GM19240 (cell line): ENCODE results near the gene HDGFL1.

Experiments used
- DNase-seq: peaks from one replicate; pipeline ENCODE4 v3.0.0; 2011; ENCODE audit warnings: low spot score; ENCODE audit not compliant: insufficient read length

The HDGFL1 gene

DNA sequence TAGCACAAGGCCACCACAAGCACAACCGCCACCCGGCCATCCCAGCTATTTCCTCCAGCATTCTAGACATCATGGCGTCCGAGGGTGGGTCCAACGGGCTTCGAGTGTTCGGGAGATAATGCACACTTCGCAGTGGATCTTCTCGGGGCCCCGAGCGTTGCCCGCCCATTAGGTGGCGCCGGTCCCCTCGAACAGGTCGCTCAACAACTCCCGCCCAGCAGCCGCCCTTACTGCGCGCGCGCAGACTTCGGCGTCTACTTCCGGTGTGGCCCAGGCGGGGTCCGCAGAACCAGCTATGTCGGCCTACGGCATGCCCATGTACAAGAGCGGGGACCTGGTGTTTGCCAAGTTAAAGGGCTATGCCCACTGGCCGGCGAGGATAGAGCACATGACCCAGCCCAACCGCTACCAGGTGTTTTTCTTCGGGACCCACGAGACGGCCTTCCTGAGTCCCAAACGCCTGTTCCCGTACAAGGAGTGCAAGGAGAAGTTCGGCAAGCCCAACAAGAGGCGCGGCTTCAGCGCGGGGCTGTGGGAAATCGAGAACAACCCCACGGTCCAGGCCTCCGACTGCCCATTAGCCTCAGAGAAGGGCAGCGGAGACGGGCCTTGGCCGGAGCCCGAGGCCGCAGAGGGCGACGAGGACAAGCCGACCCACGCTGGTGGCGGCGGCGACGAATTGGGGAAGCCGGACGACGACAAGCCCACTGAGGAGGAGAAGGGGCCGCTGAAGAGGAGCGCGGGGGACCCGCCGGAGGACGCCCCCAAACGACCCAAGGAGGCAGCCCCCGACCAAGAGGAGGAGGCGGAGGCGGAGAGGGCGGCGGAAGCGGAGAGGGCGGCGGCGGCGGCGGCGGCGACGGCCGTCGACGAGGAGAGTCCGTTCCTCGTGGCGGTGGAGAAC is at the start of gene HDGFL1:
TSS of gene HDGFL1 (plus strand) at position 286 of the 904 bp plus-strand sequence. CDS start at position 296, 10 bp downstream.
- DNase-seq = no peak

DNA sequence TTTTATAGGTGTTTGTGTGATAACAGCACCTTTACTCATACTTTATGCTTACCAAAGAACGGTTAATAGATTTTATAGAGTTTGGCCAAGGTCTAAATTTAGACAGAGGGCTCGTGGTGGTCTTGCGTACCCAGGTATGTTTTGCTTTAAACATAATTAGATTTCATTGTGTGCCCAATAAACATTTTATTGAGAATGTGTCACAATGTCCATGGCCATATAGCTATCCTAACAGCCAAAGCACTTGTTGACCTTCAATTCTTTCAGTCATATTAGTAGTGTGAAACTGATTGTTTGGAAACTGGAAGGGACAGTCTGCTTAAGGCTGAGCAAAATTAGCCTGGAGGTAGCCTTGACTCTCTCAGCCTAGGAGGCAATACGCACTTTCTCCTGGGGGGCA is 48.3 kb upstream of the HDGFL1 start:
- no peak for DNase-seq

DNA sequence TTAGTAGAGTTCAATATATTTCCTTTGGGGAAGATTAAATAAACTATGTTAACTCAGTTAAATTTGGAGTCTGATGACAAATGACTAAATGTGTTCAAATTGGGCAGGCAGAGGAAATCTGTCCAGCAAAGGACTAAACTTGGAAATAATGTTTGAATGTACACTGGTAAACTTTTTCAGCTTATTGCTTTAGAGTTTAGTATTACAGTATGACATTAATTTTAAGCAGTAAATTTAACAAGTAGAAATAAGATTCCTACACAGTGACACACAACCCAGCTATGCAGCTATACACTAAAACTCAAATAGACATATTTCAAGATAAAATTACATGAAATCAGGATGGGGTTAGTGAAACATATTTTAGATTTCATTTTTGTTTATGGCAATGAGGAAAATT is 42.6 kb upstream of the HDGFL1 start:
- DNase-seq = no peak

DNA sequence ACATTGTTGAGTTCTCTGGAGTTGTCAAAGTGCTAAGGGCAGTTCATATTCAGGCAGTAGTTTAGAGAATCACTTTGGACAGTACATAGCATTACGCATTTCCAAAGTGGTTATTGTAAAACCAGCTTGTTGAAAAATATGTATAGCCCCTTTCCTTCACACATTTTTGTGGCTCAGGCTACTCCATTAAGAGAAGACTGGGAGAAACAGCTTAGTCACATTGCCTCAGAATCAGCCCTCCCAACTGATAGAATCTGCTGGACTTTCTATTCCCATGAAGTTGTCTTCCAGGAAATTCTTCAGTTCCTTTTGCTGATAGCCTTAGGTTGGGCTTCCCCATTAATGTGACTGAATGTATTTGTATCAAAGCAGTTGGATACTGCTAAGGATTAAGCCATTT is 39.5 kb upstream of the HDGFL1 start:
- no peak for DNase-seq

DNA sequence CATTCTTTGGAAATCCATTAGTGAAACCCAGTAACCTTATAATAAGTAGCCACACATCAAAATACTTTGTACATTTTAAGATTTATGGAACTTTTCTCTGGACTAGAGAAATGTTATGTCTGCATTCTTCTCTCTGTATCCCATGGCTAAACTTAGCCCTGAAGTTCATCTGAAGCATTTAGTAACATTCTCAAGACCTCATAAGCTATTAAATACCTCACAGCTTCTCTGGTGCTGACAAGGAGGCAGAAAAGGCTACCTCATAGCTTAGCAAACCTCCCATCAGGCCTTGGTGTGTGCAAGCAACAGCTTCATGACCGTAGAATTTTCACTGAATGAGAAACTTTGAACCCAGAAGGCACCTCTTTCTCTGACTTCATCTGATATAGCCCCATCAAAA is 38.9 kb upstream of the HDGFL1 start:
- DNase-seq = no peak

DNA sequence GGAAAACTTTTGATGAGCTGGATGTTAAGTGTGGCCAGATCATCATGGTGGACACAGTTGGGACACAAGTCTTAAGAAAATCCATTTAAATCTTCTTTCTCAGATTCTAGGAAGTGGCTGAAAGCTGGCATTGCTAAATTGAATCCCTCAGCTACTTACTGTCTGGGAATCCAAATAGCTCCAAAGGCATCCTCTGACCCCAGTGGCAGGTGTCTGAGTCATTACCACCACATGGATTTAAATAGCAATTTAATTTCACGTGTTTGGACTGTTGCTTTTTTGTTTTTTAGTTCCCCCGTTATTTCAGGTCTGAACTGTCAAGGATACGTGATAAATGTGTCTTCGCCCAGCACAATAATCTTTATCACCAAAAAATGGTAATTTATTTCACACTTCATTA is 33.2 kb upstream of the HDGFL1 start:
- no peak for DNase-seq

DNA sequence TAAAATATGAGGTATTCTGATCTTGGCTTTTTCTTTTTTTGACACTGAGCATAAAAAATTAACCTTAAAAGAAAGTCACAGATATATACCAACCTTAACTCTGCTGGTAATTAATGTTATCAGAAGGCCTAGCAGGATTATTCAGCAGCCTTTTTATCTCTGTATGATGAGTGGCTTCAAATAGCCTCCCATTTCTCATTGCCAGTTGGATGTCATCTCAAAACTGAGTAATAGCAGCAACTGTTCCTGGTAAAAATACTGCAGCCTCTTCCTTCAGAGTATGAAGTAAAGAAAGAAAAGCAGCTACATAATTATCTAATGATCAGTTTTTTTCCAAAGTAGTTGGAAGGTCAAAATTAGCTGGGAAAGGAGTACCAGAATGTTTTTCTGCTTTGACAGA is 24.9 kb upstream of the HDGFL1 start:
- DNase-seq = no peak

DNA sequence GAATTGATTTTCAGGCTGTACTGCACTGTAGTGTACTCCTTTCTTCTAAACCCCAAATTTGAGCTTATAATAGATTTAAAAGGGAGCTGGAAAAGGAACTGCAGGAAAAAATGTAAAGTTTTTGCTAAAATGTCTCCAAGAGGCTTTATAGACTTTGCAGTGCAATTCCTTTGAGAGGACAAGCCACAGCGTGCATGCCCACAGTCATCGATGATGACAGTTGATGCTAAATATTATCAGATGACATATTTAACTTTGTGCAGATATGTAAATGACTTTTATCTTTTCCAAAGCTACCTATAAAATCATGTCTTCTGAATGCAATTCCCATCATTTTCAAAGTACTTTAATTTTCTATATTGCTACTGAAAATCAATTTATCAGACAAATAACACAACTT is 24.3 kb upstream of the HDGFL1 start:
- DNase-seq = no peak

DNA sequence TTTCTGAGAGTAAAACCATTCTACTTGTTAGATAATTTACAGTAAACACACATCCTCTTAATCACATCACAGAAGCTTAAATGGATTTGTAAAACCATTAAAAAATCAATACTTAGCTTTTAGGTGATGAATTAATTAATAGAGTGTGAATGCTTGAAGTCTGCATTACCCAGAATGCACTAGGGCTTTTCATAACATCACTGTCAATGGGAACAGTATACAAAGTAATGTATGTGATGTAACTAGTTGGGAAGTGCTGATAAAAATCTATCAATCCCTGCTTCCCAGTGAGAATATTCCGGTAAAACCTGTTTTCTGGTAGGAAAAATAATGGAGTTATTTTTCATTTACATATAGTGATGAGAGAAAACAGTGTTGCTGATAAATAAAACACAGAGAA is 23.1 kb upstream of the HDGFL1 start:
- no peak for DNase-seq

DNA sequence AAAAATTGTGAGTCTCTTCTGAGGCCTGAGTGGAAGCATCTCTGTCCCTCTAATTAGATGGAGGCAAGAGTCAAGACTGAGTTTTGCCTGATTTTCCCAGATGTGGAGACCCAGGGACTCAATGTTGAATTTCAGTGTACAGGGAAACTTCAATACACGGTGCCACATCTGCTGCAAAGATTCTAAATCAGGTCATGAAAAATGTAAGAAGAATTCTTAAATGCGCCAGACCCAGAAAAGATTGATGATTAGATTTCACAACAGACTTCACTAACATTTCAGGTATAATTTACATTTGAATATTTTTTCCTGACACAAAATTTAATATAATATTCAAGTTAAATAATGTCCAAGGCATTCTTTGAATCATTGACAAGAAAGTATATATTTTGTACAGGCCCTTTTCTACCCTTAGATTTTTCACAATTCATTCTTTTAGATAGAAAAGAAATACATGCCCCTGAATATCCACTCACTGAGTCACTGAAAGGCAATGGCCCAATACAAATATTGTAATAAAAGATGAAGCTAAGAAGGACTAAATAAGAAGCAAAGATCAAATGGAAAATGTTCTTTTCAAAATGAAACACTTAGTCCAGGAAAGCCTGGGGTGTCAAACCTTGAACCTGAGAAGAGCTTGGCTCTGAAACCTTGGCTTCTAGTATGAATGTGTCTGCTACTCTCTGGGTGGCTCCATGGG is 18.2 kb upstream of the HDGFL1 start:
- DNase-seq = no peak

DNA sequence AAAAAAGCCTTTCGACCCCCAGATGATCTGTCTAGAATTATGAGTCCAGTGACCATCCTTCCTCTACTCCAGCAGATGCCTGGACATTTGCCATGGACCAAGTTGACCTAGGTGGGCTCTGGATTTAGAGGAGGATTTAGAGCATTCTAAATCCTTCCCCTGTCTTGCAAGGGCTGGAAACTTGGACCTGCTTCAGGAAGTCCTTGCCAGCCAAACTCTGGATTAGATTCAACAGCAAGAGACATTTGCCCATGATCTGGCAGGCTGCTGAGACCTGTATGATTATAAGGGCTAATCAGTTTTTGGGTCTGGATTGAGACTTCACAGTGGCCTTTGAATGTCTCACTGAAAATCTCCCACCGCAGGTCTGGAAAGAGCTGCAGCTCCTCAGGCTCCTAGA is 13.1 kb upstream of the HDGFL1 start:
- no peak for DNase-seq

DNA sequence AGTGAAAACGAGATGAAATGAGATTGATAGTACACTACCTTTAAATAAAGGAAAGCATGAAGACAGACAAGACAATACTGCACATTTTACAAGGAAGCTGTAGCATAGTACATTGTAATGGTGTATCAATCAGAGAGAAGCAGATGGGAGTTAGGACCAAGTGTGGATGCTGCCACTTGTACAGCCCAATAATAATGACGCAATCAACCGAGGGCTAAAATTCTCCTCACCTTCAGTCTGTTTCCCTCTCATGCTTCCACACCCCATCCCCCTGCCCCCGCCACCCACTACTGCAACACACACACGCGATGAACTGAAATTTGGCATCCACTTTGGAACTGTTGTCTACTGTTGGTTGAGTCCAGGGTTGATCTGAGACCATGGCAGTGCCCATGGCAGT is 12.4 kb upstream of the HDGFL1 start:
- DNase-seq = no peak

DNA sequence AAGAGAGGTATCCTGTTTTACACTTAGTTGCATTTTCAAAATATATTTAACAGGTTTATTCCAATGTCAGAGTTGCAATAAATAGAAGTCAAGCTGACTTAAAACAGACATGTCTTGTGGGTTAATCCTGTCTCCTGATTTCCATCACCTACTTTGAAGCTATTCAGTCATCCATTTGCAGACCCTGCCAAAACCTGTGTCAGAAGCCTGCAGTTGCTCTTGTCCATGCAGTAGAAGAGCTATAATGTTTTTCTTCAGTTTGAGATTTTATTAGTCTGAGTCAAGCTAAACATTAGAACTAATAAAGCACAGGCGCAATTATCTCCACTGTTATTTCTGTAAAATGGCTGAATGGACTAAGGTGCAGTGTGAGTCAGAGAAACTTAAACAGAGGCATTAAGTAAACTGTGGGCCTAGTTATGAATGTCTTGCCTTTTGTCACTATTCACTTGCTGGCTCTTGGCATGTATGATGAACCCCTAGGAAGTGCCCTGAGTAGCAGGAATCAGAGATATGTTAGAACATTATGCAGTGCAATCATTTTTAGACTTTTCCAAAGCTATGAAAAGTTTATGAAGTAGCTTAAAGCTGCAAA is 11.0 kb upstream of the HDGFL1 start:
- DNase-seq = no peak

DNA sequence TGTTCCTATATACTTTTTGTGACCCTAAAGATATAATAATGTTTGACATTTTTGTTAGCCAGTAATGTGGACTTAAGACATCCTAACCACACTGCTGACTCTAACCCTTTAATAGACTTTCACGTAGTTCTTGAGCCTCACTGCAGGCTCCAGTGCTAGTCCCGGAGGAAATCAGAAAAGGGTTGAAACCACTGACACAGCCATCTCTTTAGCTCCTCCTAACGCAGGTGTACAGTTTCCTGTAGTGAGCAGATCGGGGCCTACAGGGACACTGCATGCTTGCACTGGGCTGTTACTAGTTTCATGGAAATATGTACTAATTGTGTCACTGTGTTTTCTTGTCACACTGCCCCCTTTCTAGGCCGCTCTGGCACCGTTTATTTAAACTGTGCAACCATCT is 512 bp upstream of the HDGFL1 start:
- no peak for DNase-seq

DNA sequence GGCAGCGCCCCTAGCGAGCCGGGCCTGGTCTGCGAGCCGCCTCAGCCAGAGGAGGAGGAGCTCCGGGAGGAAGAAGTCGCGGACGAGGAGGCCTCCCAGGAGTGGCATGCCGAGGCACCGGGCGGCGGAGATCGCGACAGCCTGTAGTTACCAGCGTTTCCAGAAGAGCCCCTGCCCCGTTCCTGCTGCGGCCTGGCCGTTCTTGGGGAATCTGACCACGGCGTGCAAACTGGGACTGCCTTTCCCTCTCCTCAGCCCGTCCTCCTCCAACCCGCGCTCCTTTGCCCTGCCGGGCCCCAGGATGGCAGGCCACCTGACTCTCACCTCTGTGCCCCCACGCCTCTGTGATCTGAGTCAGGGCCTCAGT is 802 bp downstream of the HDGFL1 start:
- DNase-seq = no peak

DNA sequence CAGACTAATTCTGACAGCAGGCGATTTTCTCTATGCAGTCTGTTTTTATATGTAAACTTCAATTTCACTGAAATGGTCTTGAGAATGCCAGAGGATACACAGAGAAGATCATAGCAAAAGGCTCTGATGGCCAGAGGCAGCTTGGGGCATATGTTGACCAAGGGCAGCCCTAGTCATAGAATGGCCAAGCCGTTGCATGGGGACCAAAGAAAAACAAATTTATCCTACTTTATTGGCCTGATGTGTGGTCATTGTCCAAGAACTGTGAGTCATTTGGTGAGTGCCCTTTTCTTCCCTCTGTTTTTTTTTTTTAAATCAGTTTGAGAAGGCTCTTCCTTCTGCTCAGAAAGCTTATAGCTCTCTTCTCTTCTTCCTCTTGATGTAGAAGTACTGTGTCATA is 5.8 kb downstream of the HDGFL1 start:
- DNase-seq = no peak

DNA sequence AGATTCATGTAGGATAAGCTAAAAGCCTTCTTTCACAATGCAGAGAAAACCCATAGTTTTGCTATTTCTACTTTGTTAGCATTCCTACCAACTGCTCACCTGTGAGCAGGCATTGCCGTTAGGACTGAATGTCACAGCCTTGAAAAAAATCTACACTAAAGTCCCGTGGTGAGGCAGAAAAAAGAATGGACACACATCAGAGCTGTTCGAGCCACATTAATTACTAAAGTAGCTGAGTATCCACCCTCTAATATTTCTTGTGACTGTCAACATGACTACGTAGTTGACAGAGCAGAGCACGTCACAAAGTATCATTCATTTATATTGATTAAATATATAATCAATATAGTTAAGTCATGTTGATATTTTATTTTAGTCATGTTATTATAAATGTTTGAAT is 10.1 kb downstream of the HDGFL1 start:
- no peak for DNase-seq

DNA sequence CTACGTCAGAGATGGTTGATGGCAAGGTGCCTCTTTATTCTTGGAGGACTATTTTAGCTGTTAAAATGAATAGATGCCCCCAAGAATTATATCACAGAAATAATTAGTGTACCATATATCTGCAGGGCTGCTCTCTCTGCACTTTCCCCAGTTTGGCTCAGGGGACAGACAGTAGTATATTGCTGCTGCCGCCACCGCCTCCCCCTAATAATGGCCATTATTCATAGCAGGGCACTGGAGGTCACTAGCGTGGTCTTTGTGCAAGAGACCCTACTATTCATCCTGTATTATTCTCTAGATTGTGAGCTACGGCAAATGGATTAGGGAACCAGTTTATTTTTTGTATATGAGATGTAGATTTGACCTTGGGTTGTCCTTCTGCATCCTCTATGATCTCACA is 11.0 kb downstream of the HDGFL1 start:
- no peak for DNase-seq

DNA sequence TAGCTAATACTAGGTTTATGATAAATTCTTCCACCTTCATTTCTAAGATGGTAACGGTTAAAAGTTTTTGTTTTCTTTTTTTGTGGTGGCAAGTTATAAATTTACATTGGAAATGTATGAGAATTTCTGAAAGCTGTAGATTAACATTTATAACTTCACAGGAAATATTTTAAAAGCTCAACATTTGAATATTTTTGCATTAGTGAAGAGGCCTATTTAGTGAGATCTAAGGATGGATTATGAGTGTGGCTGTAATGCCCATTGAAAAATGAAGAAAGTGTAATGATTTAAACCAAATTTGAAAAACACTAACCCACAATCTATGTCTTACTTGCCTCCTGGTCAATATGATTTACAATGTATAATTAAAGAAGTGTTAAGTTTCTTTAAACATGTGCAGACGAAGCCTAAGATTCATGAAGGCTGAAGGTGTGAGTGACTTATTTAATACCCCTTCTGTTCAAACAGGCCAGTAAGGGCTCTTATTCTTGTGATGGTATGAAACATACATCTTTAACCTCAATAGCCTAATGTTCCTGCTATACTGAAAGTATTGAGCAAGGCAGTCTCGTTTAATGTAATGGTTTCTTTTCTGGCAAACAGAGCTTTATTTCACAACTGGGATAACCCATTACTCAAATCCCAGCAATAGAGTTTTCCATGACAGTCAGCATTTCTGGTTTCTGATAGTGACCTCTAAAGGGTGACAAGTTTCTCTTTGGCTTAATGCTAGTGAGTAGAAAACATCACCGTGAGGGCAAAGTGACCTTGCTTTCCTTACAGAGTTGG is 13.2 kb downstream of the HDGFL1 start:
- no peak for DNase-seq

DNA sequence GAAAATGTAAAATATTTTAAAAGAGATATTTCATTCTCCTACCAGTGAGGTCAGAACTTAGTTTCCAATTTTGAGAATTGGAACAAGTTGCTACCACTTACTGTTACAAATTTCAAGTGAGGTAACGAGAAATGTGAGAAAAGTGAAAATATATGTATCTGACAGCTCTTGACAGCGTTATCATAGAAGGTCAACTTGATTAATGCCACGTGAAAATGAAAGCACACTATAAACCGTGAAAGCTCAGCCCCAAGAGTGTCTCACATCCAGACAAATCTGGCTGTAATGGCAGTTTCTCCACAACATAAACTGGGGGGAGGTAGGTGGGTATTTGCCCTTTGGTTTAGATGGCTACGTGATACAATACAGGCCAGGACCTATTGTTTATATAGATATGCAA is 13.9 kb downstream of the HDGFL1 start:
- DNase-seq = no peak

DNA sequence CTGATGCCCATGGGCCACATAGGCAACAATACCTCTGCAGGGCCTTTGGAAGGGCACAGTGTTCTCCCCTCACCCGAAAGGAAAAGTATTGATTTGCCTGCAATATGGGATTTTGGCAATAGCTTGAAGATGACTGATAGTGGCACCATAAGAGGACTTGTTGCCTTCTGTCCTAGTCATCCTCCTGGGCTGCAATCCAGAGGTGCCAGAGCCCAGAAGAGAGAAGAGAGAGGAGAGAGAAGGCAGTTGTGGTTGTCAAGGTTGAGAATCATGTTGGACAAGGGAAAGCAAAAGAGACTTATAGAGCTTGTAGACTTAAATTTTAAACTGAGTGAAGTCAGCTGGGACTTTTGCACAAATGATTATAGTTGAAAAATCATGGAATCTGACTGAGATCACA is 14.6 kb downstream of the HDGFL1 start:
- no peak for DNase-seq

DNA sequence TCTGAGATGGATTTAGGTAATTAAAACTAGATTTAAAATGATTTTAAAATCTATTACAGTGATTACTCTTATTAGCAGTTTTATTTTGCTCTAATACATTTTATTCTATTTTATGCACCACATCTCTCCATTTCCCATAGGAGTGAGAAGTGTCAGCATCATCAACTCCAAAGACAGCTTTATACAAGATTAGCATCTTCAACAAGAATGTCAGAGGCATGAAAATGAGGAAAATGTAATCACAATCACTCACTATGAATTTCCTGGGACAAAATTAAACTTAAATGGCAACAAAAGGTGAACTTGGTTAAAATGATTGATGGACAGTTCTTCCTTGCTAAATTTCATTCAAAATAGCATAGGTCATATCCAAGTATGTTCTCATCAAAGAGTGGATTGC is 19.8 kb downstream of the HDGFL1 start:
- no peak for DNase-seq
